22Rv1 (cell line): ENCODE results near the gene GRM8.

Experiments
- CTCF ChIP-seq: fragments of 450-650 bp; IDR thresholded peaks from 2 replicates; pipeline ENCODE4 v1.5.1; 2017; ENCODE audit warnings: mild to moderate bottlenecking
- ZFX ChIP-seq: fragments of 450-650 bp; IDR thresholded peaks from 2 replicates; pipeline ENCODE4 v1.6.1; 2017; ENCODE audit warnings: antibody characterized with exemption, borderline replicate concordance

GRCh38 chr7:126791306-126791705, 461.4 kb downstream of the GRM8 start:
- TF ChIP-seq CTCF (no peak), ZFX (no peak)
